SK-N-MC (cell line): ENCODE measurements around the gene ALG14.
"Not testable (repeated sequence)": the region's sequence is repeated elsewhere in the genome, so short reads cannot be mapped to it uniquely, and the experiment has no call there.

Experiments used
- DNase-seq: peaks from one replicate; pipeline ENCODE4 v3.0.0-alpha.2; 2011; ENCODE audit warnings: low read depth, low spot score
- H3K27ac ChIP-seq: fragments of 200-600 bp; sonication (generic); 2 replicates; pipeline ENCODE4 v1.5.1; 2016; ENCODE audit warnings: mixed run types
- H3K36me3 ChIP-seq: fragments of 200-600 bp; sonication (generic); 2 replicates; pipeline ENCODE4 v1.6.1; 2017; ENCODE audit warnings: antibody characterized with exemption, low read length, mixed read lengths; ENCODE audit not compliant: insufficient read depth
- H3K4me3 ChIP-seq: fragments of 200-600 bp; sonication (generic); 2 replicates; pipeline ENCODE4 v1.5.1; 2016
- H3K9ac ChIP-seq: fragments of 200-600 bp; sonication (generic); 2 replicates; pipeline ENCODE4 v1.8.0; 2017; ENCODE audit warnings: mixed run types, mixed read lengths; ENCODE audit not compliant: insufficient read length
- H3K9me3 ChIP-seq: fragments of 200-600 bp; sonication (generic); 2 replicates; pipeline ENCODE4 v1.6.1; 2017; ENCODE audit warnings: low read depth, mild to moderate bottlenecking, antibody characterized with exemption, low read length, moderate library complexity, mixed read lengths
- EZH2 ChIP-seq: fragments of 200-600 bp; sonication (generic); IDR thresholded peaks from one replicate; pipeline ENCODE4 v1.6.1; 2017; ENCODE audit warnings: antibody characterized with exemption
- FOXP2 ChIP-seq: optimal IDR thresholded peaks from 2 replicates; pipeline ENCODE3; 2011; ENCODE audit warnings: mild to moderate bottlenecking, moderate library complexity; ENCODE audit not compliant: insufficient read depth; ENCODE audit errors: extremely low read length, control extremely low read depth
- POLR2AphosphoS5 ChIP-seq: IDR thresholded peaks from 2 replicates; pipeline ENCODE4 v1.6.1; 2012; ENCODE audit warnings: mild to moderate bottlenecking, low read depth, low read length, borderline replicate concordance

ALG14 gene

GRCh38 chr1:94949681-94950661 is 122.8 kb downstream of the ALG14 start:
- Histone ChIP-seq H3K9me3 (no peaks in the 10 kb centered on the region), H3K9ac (no peak overlapping the region), H3K27ac (no peak overlapping the region), H3K36me3 (no peaks in the 10 kb centered on the region), H3K4me3 (no peak overlapping the region)
- TF ChIP-seq FOXP2 (no peak), EZH2 (no peak), POLR2AphosphoS5 (no peak)
- no peak for DNase-seq

- no peak for DNase-seq
- H3K36me3 ChIP-seq = no peaks in the 10 kb centered on the region
- H3K9ac ChIP-seq = no peak overlapping the region
- TF ChIP-seq FOXP2 = no peak
- no peak for TF ChIP-seq EZH2
- TF ChIP-seq POLR2AphosphoS5 = no peak
- H3K4me3 ChIP-seq = no peak overlapping the region
- H3K27ac ChIP-seq = no peak overlapping the region
- H3K9me3 ChIP-seq = no peaks in the 10 kb centered on the region
Measured at GRCh38 chr1:94947437-94947836, 125.3 kb downstream of the ALG14 start.

- TF ChIP-seq FOXP2 (no peak), POLR2AphosphoS5 (no peak)
- H3K9ac ChIP-seq = no peak overlapping the region
- no peaks in the 10 kb centered on the region for H3K36me3 ChIP-seq
- DNase-seq = no peak
- H3K27ac ChIP-seq = no peak overlapping the region
- no peaks in the 10 kb centered on the region for H3K9me3 ChIP-seq
- no peak overlapping the region for H3K4me3 ChIP-seq
Measured at GRCh38 chr1:94946886-94947285, 125.9 kb downstream of the ALG14 start.

GRCh38 chr1:94942171-94943128 is 130.3 kb downstream of the ALG14 start:
- no peak overlapping the region for H3K4me3 ChIP-seq
- no peak overlapping the region for H3K27ac ChIP-seq
- DNase-seq = no peak
- TF ChIP-seq FOXP2 (no peak), EZH2 (no peak), POLR2AphosphoS5 (no peak)
- no peaks in the 10 kb centered on the region for H3K36me3 ChIP-seq
- no peak overlapping the region for H3K9ac ChIP-seq
- no peaks in the 10 kb centered on the region for H3K9me3 ChIP-seq

- not testable (repeated sequence) for H3K9ac ChIP-seq, H3K36me3 ChIP-seq, H3K27ac ChIP-seq, H3K9me3 ChIP-seq, H3K4me3 ChIP-seq, DNase-seq
Measured at GRCh38 chr1:94941480-94941879, 131.3 kb downstream of the ALG14 start.

GRCh38 chr1:94940738-94941137 is 132.0 kb downstream of the ALG14 start:
- Histone ChIP-seq H3K9me3 (no peaks in the 10 kb centered on the region), H3K36me3 (no peaks in the 10 kb centered on the region), H3K27ac (no peak overlapping the region), H3K9ac (no peak overlapping the region), H3K4me3 (no peak overlapping the region)
- no peak for DNase-seq
- TF ChIP-seq EZH2 (no peak), FOXP2 (no peak), POLR2AphosphoS5 (no peak)

GRCh38 chr1:94937820-94938219 is 134.9 kb downstream of the ALG14 start:
- H3K4me3 ChIP-seq = no peak overlapping the region
- DNase-seq = no peak
- TF ChIP-seq FOXP2 (no peak), POLR2AphosphoS5 (no peak), EZH2 (no peak)
- no peaks in the 10 kb centered on the region for H3K36me3 ChIP-seq
- no peaks in the 10 kb centered on the region for H3K9me3 ChIP-seq
- H3K9ac ChIP-seq = no peak overlapping the region
- H3K27ac ChIP-seq = no peak overlapping the region

- H3K9me3 ChIP-seq = no peaks in the 10 kb centered on the region
- TF ChIP-seq POLR2AphosphoS5 (no peak), EZH2 (no peak), FOXP2 (no peak)
- H3K9ac ChIP-seq = no peak overlapping the region
- H3K4me3 ChIP-seq = no peak overlapping the region
- no peak for DNase-seq
- H3K36me3 ChIP-seq = no peaks in the 10 kb centered on the region
- H3K27ac ChIP-seq = peak overlapping the region; percentile 77
Measured at GRCh38 chr1:94936861-94937620, 135.7 kb downstream of the ALG14 start.
